Suppressor macrophage treated with lipopolysaccharide for 1 hour (primary cell): ENCODE results near the gene ENTPD3.

Experiments
- DNase-seq, 3 donors: peaks; one replicate each; pipeline ENCODE4 v3.0.0-alpha.2; 2020 to 2022

Gene ENTPD3, protein sequence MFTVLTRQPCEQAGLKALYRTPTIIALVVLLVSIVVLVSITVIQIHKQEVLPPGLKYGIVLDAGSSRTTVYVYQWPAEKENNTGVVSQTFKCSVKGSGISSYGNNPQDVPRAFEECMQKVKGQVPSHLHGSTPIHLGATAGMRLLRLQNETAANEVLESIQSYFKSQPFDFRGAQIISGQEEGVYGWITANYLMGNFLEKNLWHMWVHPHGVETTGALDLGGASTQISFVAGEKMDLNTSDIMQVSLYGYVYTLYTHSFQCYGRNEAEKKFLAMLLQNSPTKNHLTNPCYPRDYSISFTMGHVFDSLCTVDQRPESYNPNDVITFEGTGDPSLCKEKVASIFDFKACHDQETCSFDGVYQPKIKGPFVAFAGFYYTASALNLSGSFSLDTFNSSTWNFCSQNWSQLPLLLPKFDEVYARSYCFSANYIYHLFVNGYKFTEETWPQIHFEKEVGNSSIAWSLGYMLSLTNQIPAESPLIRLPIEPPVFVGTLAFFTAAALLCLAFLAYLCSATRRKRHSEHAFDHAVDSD

DNA sequence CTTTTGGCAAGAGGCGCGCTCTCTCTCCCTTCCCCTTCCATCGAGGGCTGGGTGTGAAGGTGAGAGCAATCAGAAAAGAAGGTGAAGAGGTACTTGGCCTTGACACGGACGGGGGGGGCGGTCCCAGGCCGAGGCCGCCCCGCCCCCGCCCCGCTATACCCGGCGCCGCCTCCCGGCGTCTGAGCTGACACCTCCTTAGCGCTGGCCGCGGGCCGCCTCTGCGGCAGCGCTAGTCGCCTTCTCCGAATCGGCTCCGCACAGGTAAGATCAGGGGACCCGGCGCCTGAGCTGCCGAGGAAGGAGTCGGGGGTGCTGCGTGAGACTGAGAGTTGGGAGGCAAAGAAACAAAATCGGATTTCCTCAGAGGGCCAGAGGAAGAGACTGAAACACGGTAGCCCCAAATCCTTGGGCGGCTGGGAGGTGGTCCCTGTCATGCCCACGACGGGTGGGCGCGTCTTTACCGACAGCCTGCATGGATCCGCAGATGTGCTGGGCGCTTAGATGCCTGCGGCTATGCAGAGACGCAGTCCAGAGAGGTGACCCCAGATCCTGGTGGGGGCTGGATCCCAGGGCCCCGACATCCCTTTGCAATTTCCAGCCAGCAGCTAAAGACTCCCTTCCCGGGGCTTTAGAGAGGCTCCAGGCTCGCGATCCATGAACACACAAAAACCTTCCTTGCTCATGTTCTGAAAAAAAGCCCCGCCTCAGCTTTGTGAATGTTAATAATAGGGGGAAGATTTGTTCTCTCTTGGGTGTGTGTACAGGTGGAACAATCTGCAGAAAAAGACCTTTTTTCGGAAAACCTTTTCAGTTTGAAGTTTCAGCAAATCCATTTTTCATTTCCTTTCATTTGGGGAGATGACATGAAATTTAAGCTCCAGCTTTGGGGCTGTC lies at the start of gene ENTPD3:
Gene ENTPD3, plus strand, starts transcription at position 184 of the 894 bp plus-strand sequence. CDS start 874 bp downstream, outside the sequence.
- DNase-seq = peak in 2 of 3 donors; percentile 8 to 47

DNA sequence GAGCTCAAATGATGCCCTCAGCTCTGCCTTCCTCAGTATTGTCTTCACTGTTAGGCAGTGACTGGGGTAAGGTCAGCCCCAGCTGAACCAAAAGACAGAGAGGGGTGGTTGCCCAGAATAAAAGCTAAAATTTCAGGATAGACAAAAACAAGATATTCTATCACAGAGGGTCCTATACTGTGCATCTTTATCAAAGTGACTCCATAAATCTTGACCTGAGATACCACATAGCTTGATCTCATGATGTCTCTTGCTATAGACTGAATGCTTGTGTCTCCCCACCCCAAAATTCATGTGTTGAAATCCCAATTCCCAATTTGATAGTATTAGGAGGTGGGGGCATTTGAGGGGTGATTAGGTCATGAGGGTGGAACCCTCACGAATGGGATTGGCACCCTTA lies 47.1 kb upstream of the ENTPD3 start:
- DNase-seq = no peak

DNA sequence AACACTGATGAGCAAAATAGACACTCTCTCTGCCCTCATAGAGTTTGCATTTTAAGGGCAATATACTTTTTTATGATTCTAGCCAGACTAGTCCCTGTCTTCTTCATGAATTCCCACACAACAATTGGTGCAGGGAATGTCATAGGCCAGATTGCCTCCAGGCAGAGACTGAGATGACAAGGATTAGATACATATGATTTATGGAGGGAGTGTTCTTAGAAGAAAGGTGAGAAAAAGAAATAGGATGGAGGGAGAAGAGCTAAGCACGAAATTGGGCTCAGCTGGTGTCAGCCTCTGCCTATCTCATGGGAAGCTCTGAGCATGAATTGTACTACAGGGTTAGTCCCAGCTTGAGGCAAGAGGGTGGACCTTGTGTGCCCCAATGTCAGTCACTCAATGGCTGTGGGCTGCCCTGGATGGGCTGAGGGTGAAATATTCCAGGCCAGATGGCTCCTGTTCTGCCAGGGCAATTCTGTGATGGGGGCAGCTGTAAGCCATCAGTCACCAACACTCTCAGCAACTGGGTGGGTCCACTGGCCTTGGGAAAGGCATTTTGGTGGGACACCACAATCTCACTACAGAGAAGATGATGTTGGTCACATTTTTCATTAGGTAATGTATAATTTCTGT lies 46.3 kb upstream of the ENTPD3 start:
- DNase-seq = no peak

DNA sequence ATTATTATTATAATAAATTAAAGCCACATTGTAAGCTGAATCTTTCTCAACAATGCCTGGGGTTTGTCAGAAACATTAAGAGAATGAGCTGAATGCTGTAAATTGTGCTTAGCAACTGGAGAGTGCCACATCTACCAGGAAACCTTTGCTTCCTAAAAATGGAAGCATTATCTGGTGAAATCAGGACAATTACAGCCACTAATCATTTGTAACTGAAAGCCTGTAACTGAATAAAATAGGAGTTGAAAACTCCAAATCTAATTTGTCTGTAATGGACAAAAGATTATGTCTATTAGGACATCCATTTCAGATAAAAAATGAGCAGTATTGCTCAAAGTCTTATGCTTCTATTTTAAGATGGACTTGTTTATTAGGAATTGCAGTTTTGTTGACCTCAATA lies 45.3 kb upstream of the ENTPD3 start:
- DNase-seq = no peak

DNA sequence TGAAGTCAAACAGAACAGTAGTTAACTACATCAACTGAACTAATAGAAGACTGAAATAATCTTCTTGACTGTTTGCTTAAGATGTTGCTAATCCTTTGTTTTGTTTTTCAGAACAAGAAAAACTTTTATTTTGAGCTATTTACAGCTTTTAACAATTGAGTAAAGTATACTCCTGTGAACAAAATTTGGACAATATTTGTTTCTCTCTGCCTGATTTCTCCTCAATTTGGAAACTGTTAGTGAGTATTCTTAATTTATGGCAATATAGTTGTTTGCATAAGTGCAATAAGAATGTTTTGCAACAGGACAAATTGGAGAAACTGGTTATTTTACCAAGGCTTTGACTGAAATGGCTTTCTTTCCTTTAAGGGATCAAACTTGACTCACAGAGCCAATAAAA lies 36.5 kb upstream of the ENTPD3 start:
- DNase-seq = no peak

DNA sequence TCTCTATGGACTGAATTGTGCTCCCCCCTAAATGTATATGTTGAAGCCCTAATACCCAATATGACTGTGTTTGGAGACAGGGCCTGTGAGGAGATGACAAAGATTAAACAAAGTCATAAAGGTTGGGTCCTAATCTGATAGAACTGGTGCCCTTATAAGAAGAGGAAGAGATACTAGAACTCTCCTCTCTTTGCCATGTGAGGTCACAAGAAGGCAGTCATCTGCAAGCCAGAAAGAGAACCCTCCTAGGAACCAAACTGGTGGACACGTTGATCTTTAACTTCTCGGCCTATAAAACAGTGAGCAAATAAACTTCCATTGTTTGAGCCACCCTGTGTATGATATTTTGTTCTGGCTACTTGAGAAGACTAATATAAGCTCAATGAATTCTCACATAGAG lies 31.6 kb upstream of the ENTPD3 start:
- no peak for DNase-seq

DNA sequence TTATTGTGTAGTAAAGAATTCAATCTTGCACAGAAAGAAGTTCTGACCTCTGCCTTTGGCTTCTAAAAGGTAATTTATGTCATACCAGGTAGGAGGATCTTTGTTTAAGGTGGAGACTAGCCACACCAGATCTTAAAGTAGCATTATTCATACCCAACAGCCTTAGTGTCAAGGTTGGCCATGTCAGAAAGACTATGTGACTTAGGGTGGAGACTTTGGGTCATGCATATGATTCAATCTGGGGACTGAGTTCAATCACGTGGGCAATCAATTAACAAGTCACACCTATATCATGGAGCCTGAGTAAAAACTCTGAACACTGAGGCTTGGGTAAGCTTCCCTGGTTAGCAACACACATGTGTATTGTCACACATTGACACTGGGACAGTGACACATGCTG lies 28.5 kb upstream of the ENTPD3 start:
- DNase-seq = no peak

DNA sequence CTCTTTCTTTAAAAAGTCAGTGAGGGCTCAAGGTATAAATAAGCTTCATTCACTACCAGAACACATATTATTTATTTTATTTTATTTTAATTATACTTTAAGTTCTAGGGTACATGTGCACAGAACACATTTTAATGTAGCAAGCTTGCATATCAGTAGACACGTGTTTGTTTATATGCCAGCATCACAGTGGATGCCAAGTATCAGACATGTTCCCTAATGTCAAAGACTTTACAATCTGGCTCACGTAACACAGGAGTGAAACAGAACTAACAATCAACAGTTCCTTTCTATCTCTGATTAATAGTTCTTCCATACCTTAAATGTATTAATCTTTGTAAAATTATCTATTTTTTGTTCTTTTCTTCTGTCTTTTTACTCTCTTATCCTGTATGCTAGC lies 23.3 kb upstream of the ENTPD3 start:
- DNase-seq = no peak

DNA sequence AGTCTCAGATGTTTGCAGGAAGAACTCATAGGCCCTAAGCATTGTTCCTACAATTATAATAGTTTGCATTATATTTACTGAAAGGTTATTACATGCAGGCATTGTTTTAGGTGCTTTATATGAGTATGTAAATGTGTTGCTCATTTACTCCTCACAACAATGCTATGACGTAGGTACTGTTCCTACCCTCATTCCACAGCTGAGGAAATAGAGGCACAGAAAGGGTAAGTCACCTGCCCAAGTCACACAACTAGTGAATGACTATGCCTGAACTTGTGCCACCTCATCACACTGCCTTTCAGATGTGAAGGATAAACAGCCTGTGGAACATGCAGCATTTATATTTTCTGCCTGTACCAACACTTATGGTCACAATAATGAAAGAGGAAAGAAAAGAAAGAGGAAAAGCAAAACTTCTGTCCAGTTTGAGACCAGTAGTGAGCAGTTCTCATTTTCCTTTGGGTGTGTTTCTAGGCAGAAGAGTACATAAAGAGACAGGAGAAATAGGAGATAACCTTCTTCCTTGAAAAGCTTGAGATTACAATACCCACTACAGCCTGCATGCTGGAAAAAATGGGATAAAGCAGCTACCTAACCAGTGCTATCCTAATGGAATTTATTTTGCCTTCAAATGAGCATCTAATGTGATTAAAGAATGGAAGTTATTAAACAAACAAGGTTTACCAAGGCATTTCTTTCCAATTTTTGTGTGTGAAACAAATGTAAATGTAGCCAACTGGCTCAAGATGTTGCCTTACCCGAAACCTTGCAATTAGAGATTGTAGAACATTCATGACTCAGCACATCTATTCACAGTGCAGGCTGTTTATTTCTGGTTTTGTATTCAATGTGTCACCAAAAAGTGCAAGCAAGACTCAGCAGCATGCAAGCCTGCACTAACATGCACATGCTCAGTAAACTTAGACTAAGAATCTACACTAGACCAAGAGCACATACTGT lies 20.5 kb upstream of the ENTPD3 start:
- DNase-seq = no peak

DNA sequence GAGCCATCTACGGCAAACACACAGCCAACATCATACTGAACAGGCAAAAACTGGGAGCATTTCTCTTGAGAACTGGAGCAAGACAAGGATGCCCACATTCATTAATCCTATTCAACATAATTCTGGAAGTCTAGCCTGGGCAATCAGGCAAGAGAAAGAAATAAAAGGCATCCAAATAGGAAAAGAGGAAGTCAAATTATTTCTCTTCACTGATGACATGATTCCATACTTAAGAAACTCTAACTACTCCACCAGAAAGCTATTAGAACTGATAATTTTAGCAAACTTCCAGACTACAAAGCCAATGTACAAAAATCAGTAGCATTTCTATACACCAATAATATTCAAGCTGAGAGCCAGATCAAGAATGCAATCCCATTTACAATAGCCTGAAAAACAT lies 17.3 kb upstream of the ENTPD3 start:
- no peak for DNase-seq

DNA sequence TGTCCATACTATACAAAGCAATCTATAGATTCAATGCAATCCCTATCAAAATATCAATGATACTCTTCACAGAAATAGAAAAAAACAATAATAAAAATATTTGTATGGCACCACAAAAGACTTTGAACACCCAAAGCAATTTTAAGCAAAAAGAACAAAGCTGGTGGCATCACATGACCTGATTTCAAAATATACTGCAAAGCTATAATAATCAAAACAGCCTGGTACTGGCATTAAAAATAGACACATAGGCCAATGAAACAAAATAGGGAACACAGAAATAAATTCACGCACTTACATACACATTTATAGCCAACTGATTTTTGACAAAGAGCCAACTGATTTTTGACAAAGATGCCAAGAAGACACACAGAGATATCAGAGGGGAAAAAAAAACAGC lies 9.2 kb upstream of the ENTPD3 start:
- DNase-seq = no peak

DNA sequence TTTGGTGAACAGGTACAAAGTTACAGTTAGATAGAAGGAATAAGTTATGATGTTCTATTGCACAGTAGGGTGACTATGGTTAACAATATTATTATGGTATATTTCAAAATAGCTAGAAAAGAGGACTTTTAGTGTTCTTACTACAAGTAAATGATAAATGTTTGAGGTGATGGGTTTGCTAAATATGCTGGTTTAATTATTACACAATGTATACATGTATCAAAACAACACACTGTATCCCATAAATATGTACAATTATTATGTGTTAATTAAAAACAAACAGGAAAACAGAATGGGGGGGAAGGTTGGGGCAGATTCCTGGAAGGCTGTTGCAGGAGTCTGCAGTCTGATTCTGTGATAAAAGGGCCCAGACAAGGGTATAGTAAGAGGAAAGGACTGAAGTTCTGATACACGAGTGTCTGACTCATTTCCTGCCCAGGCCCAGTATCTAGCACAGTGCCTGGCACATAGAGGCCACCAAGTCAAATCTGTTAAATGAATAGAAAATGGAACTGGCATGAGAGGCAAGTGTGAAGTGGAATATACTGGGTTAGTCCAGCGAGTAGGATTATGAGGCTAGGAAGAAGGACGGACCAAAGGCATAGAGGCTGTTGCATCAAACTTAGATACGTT lies 7.2 kb upstream of the ENTPD3 start:
- no peak for DNase-seq

DNA sequence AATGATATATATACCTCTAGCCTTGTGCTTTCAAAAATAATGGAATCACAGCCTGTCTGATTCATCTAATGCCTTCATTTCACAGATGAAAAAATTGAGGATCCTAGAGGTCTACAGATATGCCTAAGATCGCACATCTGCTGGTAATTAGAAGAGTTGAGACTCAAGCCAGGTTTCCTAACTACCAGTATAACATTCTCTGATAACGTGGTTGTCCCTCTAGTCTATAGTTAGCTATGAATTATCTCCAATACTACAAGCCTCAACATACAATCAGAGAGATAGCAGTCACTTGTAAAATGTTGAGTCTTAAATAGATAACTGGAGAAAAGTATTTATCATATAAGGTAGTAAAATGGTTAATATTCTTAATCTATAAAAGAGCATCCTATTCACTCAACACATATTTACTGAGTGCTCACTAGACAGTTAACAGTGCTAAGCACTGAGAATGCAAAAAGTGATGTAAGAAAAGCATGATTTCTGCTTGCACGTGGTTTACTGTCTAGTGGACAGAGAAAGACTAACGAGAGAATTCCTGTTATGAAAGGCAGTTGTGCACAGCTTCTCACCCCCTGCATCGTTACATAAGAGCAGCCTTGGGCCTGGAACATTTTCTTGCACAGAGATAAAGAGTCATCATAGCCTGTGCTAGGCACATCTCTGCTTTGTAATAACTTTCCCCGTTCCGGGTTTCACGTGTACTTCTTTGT lies 4.9 kb upstream of the ENTPD3 start:
- no peak for DNase-seq

DNA sequence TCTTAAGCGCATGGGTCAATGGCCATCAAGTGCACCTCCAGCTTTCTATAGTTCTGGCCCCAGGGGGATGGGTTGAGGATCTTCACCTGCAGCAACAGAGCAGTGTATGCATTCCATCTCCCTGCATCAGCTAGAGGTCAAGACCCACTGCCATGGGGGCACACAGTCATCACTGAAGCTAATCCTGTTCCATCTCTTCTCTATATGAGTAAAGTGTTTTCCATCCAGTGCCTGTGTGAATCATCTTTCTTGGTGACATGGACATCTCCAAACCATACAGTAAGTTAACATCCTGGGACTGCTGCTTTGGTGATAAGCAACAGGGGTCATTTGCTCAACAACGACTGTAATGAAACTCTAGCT lies 4.4 kb upstream of the ENTPD3 start:
- no peak for DNase-seq

DNA sequence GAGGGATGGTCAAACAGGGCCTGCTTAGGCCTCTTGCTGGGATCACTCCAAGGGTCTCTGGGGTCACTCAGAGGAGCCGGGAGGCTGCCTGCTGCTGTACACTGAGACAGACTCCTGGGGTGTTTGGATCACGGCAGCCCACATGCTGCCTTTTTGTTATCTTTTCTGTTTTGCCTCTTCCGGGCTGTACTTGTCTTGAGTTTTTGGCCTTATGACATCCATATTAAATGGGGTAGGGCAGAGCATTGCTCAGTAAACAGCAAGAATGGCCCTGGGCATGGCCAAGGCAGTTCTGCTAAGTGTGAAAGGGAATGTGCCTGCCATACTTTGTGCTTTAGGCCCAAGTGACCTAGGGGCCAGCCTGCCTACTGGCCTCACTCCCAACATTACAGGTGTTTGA lies 771 bp upstream of the ENTPD3 start:
- no peak for DNase-seq

DNA sequence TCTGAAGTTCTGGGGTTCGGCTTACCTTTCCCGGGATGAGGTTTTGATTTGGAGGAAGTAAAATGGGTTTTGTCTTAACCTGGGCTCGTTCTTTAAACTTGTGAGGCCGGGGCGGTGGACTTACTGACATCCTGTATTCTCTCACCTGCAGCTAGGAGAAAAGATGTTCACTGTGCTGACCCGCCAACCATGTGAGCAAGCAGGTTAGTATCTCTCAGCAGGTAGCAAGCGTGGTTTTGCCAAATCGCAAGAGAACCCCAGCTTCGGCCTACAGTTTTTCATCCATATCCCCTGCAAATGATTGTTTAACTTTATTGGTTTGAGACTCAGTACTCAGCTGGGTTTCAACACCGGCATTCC lies 891 bp downstream of the ENTPD3 start:
- DNase-seq = no peak

DNA sequence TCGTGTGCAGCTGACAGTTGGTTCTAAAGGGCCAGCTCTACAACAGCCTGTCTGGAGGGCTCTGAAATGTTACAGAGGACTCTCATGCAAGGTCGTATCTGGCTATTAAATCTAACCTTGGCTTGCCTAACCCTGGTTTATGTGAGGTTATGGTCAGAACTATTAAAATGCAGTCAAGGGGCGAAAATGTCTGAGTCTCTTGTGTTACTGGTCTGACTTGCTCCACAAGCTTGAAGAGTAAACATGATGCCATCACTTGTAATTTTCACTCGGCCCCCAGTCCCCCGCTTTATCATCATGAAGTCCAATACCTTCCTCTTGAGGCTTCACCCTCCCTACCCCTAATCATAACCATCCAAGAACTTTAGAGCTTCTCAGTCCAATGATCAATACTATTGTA lies 9.4 kb downstream of the ENTPD3 start:
- DNase-seq = no peak

DNA sequence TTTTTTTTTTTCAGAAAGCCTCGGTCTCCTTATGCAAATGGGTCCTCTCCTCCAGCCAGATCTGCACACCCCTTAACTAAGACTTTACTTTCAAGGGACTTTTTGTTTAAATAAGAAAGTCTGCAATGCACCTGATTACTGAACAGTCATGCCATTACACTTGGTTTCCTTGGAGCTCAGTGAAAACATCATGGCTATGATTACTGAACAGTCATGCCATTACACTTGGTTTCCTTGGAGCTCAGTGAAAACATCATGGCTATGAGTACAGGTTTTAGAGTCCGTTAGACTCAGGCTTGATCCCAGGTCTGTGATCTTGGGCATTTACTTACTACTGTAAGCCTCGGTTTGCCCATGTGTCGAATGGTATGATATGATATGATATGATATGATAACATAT lies 10.1 kb downstream of the ENTPD3 start:
- DNase-seq = no peak

DNA sequence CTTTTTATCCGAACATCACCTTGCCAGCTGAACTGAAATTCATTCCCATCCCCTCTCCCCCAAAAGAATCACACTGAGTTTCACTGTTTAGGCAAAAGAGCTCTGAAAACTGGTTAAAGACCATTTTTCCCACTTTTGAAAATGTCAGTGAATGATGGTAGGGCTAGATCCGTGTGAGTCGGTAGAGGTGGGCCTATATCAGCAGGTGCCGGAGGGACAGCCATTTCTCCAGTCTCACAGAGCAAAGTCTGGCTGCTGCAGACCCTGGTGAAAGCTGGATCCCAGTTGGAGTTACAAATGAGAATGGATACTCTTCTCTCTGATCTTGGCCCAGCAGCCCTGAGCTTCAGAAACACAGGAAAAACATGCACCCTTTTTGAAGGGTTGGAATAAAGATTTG lies 10.9 kb downstream of the ENTPD3 start:
- no peak for DNase-seq

DNA sequence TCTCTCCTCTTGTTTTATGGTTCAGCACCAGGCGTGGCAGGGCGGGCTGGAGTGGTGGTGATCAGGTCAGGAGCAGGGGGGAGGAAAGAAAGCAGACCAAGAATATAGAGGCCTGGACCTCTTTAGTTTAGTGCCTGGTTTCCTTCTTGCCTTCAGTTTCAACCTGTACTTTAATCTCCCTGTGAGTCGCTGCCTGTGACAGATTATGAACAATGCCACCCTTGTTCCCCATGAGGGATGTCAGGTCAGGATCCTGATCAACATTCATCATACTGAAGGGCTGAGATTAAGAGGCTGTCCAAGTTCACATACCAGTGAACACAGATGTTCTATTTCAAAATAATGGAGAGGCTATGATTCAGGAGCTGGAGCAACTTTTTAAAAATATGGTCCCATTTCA lies 11.4 kb downstream of the ENTPD3 start:
- no peak for DNase-seq

DNA sequence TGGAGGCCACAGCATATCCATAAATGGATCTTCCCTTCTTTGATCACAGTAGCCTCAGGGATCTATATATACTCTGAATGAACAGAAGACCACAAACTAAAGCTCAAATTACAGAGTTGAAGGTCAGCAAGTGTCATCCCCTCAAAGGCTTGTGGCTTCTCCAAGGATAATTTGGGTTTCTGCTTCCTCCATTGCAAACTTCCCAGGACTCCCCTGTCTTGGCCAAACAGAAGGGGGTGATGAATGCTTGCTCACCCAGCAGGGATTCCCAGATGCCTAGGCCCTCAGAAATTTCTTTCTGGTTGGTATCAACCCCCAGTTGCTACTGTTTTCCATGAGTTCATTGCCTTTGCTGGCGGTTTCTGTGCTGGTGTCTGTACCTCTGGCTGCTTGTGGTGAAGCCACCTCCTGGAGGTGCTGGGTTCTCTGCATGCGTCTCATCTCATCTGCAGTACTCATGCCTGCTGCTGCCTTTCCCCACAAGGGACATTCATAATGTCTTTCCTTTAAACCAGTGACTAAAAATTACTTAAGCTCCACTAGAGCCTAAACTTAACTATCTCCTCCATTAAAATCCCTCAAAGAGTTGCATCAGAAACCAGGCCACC lies 17.7 kb downstream of the ENTPD3 start:
- DNase-seq = no peak
